Mammary epithelial cell (primary cell): ENCODE data around the gene SPATA32.

Source experiments
- CTCF ChIP-seq, 2 donors: IDR thresholded peaks in 1 of 2; conservative IDR thresholded peaks in 1 of 2; 2 replicates each; pipeline ENCODE4 v1.5.1; 2011 to 2012; ENCODE audit warnings: inconsistent platforms in 2 of 2, low read length in 2 of 2, mild to moderate bottlenecking in 2 of 2, control low read depth in 1 of 2, low read depth in 1 of 2; ENCODE audit not compliant: insufficient read depth in 1 of 2; ENCODE audit errors: extremely low read depth in 1 of 2
- EZH2 ChIP-seq: IDR thresholded peaks from 2 replicates; pipeline ENCODE4 v1.6.1; 2012; ENCODE audit warnings: low read length, inconsistent platforms, borderline replicate concordance

GRCh38 chr17:45236282-45236606 lies 25.6 kb downstream of the SPATA32 start:
- TF ChIP-seq EZH2, result no peak
- no peak for TF ChIP-seq CTCF (conservative IDR thresholded peaks at IDR 0.05 in 1 of 2, IDR thresholded peaks at IDR 0.05 in 1 of 2; ENCODE audit: extremely low read depth in 1 of 2, insufficient read depth in 1 of 2, low read depth in 1 of 2, low read length in 2 of 2)
